GM10248 (cell line): Measurements from ENCODE around the gene WDR31.

ENCODE experiments used
- CTCF ChIA-PET: fragments of 300-600 bp; sonication (Branson Sonifier 250); formaldehyde crosslinking; extraction: SDS; loops from one replicate; lab custom pipeline; 2021; ENCODE audit warnings: antibody characterized with exemption; lab: Yijun Ruan, JAX
- POLR2A ChIA-PET: fragments of 350-650 bp; sonication (Branson Sonifier 250); formaldehyde crosslinking; extraction: SDS; loops from one replicate; lab custom pipeline; 2020; ENCODE audit warnings: antibody characterized with exemption; lab: Yijun Ruan, JAX
- DNase-seq: peaks from one replicate; pipeline ENCODE4 v3.0.0; 2012; ENCODE audit errors: extremely low spot score
- TF ChIP-seq, protein P1 (sequence below): IDR thresholded peaks from 2 replicates; pipeline ENCODE4 v1.5.1; 2012; ENCODE audit warnings: mild to moderate bottlenecking, low read depth; ENCODE audit errors: extremely low read depth, missing control alignments, control extremely low read depth

The WDR31 gene

DNA sequence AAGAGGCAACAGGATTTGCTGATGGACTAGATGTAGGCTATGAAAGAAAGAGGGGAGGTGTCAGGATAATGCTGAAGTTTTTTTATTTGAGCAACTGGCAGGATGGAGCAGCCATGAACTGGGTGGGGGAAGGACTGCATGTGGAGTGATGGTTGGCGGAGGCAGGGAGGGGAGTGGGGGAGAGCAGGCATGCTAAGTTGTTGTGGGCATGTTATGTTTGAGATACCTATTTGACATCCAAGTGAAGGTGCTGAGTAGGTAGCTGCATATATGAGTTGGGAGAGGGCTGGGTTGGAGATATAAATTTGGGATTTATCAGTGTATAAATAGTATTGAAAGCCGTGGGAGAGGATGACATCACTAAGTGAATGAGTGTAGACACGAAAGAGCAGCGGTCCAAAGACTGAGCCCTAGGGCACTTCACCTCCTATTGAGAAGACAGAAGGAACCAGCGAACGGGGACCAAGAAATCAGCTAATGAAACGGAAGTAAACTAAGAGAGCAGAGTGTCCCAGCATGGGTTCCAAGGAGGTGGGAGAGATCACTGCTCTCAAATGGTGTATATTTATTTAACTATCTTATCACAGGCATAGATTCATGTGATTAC lies 16.7 kb upstream of the WDR31 start:
- POLR2A ChIA-PET, result interaction anchor here (0.8 kb wide), 1 partner anchor 53 kb away, joined by 4 read pairs; the partner anchor contains the start of genes C9orf43 and POLE3
- CTCF ChIA-PET, result interaction anchor here (1.0 kb wide), 1 partner anchor 43 kb away, joined by 4 read pairs; no protein-coding TSS in a partner anchor
- DNase-seq, result no peak
- TF ChIP-seq, protein P1, sequence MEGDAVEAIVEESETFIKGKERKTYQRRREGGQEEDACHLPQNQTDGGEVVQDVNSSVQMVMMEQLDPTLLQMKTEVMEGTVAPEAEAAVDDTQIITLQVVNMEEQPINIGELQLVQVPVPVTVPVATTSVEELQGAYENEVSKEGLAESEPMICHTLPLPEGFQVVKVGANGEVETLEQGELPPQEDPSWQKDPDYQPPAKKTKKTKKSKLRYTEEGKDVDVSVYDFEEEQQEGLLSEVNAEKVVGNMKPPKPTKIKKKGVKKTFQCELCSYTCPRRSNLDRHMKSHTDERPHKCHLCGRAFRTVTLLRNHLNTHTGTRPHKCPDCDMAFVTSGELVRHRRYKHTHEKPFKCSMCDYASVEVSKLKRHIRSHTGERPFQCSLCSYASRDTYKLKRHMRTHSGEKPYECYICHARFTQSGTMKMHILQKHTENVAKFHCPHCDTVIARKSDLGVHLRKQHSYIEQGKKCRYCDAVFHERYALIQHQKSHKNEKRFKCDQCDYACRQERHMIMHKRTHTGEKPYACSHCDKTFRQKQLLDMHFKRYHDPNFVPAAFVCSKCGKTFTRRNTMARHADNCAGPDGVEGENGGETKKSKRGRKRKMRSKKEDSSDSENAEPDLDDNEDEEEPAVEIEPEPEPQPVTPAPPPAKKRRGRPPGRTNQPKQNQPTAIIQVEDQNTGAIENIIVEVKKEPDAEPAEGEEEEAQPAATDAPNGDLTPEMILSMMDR, result no peak

DNA sequence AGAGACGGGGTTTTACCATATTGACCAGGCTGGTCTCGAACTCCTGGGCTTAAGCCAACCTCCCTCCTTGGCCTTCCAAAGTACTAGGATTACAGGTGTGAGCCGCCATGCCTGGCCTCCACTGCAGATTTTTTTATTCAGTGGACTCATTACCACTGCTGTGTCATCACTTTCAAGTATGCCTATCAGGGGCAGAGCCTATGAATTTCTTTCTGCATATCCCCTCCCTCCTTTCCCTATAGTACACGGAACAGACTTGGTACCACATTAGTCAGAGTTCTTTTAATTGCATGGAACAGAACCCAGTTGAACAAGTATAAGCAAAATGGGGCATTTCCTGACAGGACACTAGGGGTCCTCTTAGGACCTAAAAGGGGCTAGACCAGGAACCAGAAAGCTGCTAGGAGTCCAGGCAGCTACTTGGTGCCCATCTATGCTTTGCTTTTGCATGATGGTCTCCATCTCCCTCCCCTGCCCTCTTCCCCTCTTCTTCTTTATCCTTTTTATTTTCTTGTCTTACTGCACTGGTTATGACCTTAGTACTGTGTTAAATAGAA lies 15.0 kb upstream of the WDR31 start:
- no peak for DNase-seq
- ChIA-PET POLR2A (no interaction called here), CTCF (interaction anchor here (1.4 to 1.5 kb wide), 2 partner anchors 10 to 32 kb away, joined by 3 read pairs; no protein-coding TSS in a partner anchor)
- TF ChIP-seq, protein P1, result peak; percentile 33

DNA sequence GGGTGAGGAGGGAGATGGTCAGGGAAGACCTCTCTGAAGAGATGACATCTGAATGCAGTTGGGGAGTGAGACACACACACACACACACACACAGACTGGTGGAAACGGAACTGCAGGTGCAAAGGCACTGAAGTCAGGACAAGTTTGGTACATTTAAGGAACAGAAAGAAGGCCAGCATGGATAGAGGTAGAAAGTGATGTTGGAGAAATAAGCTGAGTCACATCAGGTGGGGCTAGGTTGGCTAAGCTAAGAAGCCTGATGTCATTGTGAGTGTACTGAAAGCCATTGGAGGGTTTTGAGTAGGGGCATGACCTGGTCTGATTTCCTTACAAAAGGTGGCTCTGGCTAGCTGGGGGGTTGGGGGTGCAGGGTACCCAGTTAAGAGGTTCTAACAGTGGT lies 12.3 kb upstream of the WDR31 start:
- CTCF ChIA-PET, result interaction anchor here (1.5 to 4.4 kb wide), 4 partner anchors 11 to 20 kb away, joined by 4 to 22 read pairs (median 6); partner anchors contain the start of gene WDR31
- DNase-seq, result no peak
- TF ChIP-seq, protein P1, result no peak
- POLR2A ChIA-PET, result no interaction called here

DNA sequence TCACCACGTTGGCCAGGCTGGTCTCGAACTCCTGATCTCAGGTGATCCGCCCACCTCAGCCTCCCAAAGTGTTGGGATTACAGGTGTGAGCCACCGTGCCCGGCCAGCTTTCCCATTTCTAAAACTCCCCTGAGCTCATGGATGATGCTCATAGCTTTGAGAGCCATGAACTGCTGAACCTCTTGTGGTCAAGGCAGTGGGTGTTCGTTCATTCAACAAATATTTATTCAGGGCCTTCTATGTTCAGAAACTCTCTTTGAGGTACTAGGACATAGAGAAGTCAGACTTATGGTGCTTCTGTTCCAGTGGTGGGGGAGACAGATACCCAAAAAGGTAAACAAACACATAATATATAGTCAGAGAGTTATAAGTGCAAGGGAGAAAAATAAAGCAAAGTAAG lies 11.9 kb upstream of the WDR31 start:
- POLR2A ChIA-PET, result no interaction called here

DNA sequence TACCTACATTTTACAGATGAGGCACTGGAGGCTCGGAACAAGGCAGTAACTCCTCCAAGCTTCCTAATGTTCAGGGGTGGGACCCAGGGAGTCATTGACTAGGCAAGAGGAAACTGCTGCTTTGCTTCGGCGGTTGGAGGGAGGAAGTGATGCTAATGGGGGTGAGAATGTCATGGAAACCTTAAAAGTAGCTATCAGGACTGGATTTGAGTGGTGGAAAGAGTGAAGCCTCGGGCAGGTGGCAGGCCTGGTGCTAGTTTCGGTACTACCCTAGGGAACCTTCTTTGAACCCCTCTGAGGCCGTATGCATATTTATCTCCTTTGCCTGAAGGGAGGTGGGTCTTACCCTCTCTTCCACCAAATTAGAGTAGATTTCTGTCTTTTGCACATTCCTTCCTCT lies 10.9 kb upstream of the WDR31 start:
- POLR2A ChIA-PET, result interaction anchor here (1.0 kb wide), 1 partner anchor 76 kb away, joined by 3 read pairs; the partner anchor contains the start of gene CDC26
- TF ChIP-seq, protein P1, result no peak
- peak; percentile 55 for DNase-seq
- CTCF ChIA-PET, result interaction anchor here (1.0 to 4.9 kb wide), 12 partner anchors 9 to 305 kb away, joined by 3 to 22 read pairs (median 6); partner anchors contain the start of genes ALAD, CDC26, PRPF4 and WDR31

More for the DNA sequence above, 11.9 kb upstream of the WDR31 start:
- CTCF ChIA-PET, result interaction anchor here (1.5 to 4.9 kb wide), 5 partner anchors 11 to 78 kb away, joined by 4 to 22 read pairs (median 7); partner anchors contain the start of genes CDC26, PRPF4 and WDR31
- TF ChIP-seq, protein P1, result no peak
- no peak for DNase-seq

DNA sequence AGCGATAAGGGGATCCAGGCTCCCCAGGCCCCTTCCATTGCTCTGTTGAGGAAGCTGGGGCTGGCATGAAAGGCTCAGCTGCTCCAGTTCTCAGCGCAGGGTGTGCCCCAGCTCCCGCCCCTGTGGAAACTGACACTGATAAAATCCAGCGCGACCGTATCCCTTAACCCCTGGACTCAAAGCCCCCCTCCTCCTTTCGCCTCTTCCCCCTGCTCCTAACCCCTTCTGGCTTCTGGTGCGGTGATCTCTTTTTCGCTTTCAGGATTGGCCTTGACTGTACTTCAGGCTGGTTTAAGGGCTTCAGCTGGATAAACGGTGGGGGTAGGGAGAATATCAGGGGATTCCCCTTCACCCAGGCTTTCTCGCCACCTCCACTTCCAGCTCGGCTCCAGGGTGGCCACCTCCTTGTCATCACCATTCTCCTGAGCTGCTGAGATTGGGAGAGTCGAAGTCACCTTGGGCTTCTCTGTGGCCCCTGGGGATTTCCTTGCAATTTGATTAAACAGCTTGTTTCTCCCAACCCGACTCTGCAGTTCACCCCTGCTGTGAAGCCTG lies 10.1 kb upstream of the WDR31 start:
- TF ChIP-seq, protein P1, result no peak
- DNase-seq, result peak; percentile 40
- ChIA-PET POLR2A (interaction anchor here (0.9 to 1.0 kb wide), 2 partner anchors 10 to 75 kb away, joined by 3 read pairs; partner anchors contain the start of genes CDC26 and WDR31), CTCF (interaction anchor here (1.0 to 4.9 kb wide), 13 partner anchors 9 to 308 kb away, joined by 3 to 22 read pairs (median 4); partner anchors contain the start of genes ALAD, CDC26, PRPF4 and WDR31)
